ENCODE measurements around the gene RSRP1. TPM values are rescaled to one million over a fixed set of nuclear protein-coding genes. Genes with fewer than 3 reads are reported as not detected.

RSRP1 gene
- total RNA-seq, 1 experiment from 2014 or later: 82.9 TPM

DNA sequence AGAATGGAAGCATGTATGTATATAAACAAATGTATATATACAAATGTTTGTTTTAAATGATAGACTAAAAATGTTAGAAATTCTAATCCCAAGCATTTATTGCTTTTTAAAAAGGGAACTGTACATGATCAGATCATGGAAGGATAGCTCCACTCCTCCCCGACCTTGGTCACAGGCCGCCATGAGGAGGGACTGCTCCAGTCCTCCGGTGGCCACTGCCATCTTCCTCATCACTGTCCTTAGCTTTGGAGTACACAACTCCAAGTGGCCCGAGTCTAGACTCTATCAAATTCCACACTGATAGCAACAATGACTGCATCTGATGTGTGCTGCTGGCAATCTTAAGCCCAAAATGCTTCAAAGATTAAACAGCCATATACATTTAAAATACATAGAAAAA lies 24.6 kb downstream of the RSRP1 start:
- H4K20me1 ChIP-seq (ENCODE audit: insufficient read depth): no peaks in the 10 kb centered on the region
- no peak overlapping the region for H3K4me2 ChIP-seq (ENCODE audit: low read length)
- H3K4me3 ChIP-seq (replicated peaks in 1 of 2; ENCODE audit: low read depth in 1 of 2, low read length in 2 of 2): no peak overlapping the region
- CTCF ChIA-PET: no interaction called here
- RAD21 ChIA-PET (ENCODE audit: low non-redundant PET in 1 of 2, low total read pairs in 2 of 2, uncharacterized antibody in 2 of 2, unreplicated experiment in 2 of 2): no interaction called here
- no peaks in the 10 kb centered on the region for H3K79me2 ChIP-seq (ENCODE audit: insufficient read depth, low read length)
- ATAC-seq (no peak), DNase-seq (ENCODE audit: low read depth, low spot score) (no peak)
- H3K27ac ChIP-seq (ENCODE audit: low read depth, low read length): no peak overlapping the region
- no peaks in the 10 kb centered on the region for H3K27me3 ChIP-seq (ENCODE audit: insufficient read depth, low read length)
- H2AFZ ChIP-seq (ENCODE audit: low read depth, low read length, poor library complexity, severe bottlenecking): no peak overlapping the region
- H3K4me1 ChIP-seq (ENCODE audit: control insufficient read depth in 1 of 2, insufficient read depth in 2 of 2, low read length in 2 of 2): peaks cover 0 to 23% of the 10 kb centered on the region in 2 experiments; a peak in 3 of 4 replicates
- H3K9me2 ChIP-seq (ENCODE audit: insufficient read depth): no peaks in the 10 kb centered on the region
- H3K36me3 ChIP-seq (ENCODE audit: control insufficient read depth in 1 of 2, insufficient read depth in 2 of 2, low read length in 2 of 2): peaks cover 35 to 48% of the 10 kb centered on the region in 2 experiments; a peak in 3 of 4 replicates
- H3K9ac ChIP-seq (ENCODE audit: low read length): no peak overlapping the region
- intact Hi-C loops (cut with micrococcal nuclease): no loop called here
- TSS peak; percentile 22 for BruUV-seq (replicated peaks)
- POLR2A ChIA-PET: interaction anchor here (0.8 kb wide), 1 partner anchor 9 kb away, joined by 3 read pairs; the partner anchor contains the start of gene SYF2
- H3K9me3 ChIP-seq (ENCODE audit: control insufficient read depth in 1 of 2, insufficient read depth in 1 of 2, low read depth in 1 of 2, low read length in 2 of 2): no peaks in the 10 kb centered on the region
- TF ChIP-seq, protein P1, sequence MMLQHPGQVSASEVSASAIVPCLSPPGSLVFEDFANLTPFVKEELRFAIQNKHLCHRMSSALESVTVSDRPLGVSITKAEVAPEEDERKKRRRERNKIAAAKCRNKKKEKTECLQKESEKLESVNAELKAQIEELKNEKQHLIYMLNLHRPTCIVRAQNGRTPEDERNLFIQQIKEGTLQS (IDR thresholded peaks at IDR 0.05): no peak
- TF ChIP-seq SRF (IDR thresholded peaks at IDR 0.05; ENCODE audit: low read depth): no peak
- TF ChIP-seq POLR2A (IDR thresholded peaks at IDR 0.05; ENCODE audit: borderline replicate concordance, extremely low read depth, insufficient read depth, insufficient read length): no peak
- no peak for TF ChIP-seq POLR2AphosphoS5 (IDR thresholded peaks at IDR 0.05; ENCODE audit: low read depth, low read length)
- no peak for TF ChIP-seq RAD21 (IDR thresholded peaks at IDR 0.05; ENCODE audit: low read depth)
- TF ChIP-seq, protein P2, sequence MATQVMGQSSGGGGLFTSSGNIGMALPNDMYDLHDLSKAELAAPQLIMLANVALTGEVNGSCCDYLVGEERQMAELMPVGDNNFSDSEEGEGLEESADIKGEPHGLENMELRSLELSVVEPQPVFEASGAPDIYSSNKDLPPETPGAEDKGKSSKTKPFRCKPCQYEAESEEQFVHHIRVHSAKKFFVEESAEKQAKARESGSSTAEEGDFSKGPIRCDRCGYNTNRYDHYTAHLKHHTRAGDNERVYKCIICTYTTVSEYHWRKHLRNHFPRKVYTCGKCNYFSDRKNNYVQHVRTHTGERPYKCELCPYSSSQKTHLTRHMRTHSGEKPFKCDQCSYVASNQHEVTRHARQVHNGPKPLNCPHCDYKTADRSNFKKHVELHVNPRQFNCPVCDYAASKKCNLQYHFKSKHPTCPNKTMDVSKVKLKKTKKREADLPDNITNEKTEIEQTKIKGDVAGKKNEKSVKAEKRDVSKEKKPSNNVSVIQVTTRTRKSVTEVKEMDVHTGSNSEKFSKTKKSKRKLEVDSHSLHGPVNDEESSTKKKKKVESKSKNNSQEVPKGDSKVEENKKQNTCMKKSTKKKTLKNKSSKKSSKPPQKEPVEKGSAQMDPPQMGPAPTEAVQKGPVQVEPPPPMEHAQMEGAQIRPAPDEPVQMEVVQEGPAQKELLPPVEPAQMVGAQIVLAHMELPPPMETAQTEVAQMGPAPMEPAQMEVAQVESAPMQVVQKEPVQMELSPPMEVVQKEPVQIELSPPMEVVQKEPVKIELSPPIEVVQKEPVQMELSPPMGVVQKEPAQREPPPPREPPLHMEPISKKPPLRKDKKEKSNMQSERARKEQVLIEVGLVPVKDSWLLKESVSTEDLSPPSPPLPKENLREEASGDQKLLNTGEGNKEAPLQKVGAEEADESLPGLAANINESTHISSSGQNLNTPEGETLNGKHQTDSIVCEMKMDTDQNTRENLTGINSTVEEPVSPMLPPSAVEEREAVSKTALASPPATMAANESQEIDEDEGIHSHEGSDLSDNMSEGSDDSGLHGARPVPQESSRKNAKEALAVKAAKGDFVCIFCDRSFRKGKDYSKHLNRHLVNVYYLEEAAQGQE (IDR thresholded peaks at IDR 0.05; ENCODE audit: low read depth): no peak
